ENCODE measurements around the gene SLC6A18. TPM values are rescaled to one million over a fixed set of nuclear protein-coding genes. Genes with fewer than 3 reads are reported as not detected.

Gene SLC6A18
- total RNA-seq, 1 donor from 2014 or later: not detected

Other genes with a start within 250 kb of the SLC6A18 start
- gene NKD2, start 216.6 kb upstream of the SLC6A18 start, total RNA-seq: 3.7 TPM
- 140 TPM for gene SLC12A7, start 113.3 kb upstream of the SLC6A18 start, total RNA-seq
- gene SLC6A19, start 23.8 kb upstream of the SLC6A18 start, total RNA-seq: not detected
- gene TERT, start 69.7 kb downstream of the SLC6A18 start, total RNA-seq: not detected
- gene CLPTM1L, start 119.7 kb downstream of the SLC6A18 start, total RNA-seq: 34.2 TPM
- gene SLC6A3, start 220.1 kb downstream of the SLC6A18 start, total RNA-seq: not detected